ENCODE measurements around the gene FOXP1.

FOXP1 gene

GRCh38 chr3:71425491-71426071, 157.9 kb downstream of the FOXP1 start:
- no peak overlapping the region for H3K4me3 ChIP-seq (ENCODE audit: low read length)
- DNase-seq (ENCODE audit: low read depth, low spot score) = no peak

GRCh38 chr3:71423151-71423906, 160.2 kb downstream of the FOXP1 start:
- no peak for DNase-seq (ENCODE audit: low read depth, low spot score)
- H3K4me3 ChIP-seq (ENCODE audit: low read length) = no peak overlapping the region

GRCh38 chr3:71421820-71422566, 161.5 kb downstream of the FOXP1 start:
- no peak overlapping the region for H3K4me3 ChIP-seq (ENCODE audit: low read length)
- no peak for DNase-seq (ENCODE audit: low read depth, low spot score)

DNA sequence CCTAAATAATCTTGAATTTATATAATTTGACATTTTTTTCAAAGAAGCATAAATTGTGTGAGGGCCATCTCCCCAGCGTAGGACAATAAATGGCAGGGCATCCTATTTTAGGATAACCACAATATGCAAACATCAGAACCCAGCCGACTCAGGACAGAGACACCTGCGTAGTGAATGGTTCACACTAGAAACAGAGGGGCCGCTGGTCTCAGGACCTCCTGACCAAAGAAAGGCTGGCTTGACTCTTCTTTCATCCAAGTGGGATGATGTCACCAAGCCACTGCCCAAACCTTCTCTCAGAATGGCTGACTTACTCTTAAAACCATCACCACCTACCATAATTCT, 162.1 kb downstream of the FOXP1 start:
- DNase-seq (ENCODE audit: low read depth, low spot score) = no peak
- H3K4me3 ChIP-seq (ENCODE audit: low read length) = no peak overlapping the region

GRCh38 chr3:71419369-71419768, 164.2 kb downstream of the FOXP1 start:
- DNase-seq (ENCODE audit: low read depth, low spot score) = no peak
- H3K4me3 ChIP-seq (ENCODE audit: low read length) = no peak overlapping the region

GRCh38 chr3:71417791-71418190, 165.7 kb downstream of the FOXP1 start:
- no peak for DNase-seq (ENCODE audit: low read depth, low spot score)

GRCh38 chr3:71416876-71417275, 166.7 kb downstream of the FOXP1 start:
- H3K4me3 ChIP-seq (ENCODE audit: low read length) = no peak overlapping the region
- DNase-seq (ENCODE audit: low read depth, low spot score) = peak; percentile 51

More at GRCh38 chr3:71417791-71418190, 165.7 kb downstream of the FOXP1 start:
- no peak overlapping the region for H3K4me3 ChIP-seq (ENCODE audit: low read length)

DNA sequence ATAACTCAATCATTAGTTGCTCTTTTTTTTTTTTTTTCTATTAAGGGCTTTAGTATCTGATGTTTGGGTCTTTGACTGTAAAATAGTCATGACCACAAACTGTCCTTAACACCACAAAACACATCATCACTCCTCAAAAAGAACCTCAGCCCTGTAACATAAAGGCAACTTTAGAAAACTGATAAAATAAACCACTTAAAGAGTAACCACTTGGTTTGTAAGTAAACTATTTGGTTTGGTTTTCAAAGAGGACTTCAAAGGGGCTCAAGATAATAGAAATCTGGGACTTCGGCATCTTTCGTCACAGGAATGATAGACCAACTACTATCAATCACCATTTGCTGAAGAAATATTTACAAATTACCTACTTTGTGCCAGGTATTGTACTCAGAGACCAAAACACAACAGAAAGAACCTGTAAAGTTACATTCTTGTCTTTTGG, 167.8 kb downstream of the FOXP1 start:
- H3K4me3 ChIP-seq (ENCODE audit: low read length) = no peak overlapping the region
- peak; percentile 66 for DNase-seq (ENCODE audit: low read depth, low spot score)

DNA sequence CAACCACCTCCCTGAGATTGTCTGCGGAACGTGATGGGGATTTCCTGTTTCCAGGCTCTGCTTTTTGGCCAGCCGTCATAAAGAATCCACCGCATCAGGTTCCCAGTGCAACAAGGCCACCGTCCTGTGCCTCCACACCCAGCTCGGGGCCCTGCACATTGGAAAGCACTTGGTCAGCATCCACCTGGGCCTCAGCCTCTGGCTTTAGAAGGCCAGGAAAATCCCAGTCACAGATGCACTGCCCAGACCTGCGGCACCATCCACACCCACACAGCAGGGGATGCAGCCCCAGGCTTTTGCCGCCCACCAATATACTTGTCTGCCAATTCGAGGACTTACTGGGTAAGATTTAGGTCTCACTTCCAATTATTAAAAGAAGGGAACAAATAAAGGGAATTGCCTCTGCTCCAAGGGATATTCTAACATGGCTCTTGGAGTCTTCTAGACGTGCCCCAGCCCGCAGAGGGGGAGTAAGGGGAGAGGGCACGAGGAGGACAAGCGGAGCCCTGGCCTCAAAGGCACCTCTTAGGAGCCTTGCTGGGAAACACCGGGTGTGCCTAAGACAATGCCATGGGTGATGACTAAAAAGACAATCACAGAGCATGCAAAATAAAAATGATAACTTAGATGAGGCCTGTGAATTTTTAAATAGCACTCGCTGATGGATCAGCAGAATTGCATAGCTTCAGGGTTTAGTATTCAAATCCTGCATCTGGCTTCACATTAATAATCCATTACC, 169.2 kb downstream of the FOXP1 start:
- no peak overlapping the region for H3K4me3 ChIP-seq (ENCODE audit: low read length)
- DNase-seq (ENCODE audit: low read depth, low spot score) = no peak

DNA sequence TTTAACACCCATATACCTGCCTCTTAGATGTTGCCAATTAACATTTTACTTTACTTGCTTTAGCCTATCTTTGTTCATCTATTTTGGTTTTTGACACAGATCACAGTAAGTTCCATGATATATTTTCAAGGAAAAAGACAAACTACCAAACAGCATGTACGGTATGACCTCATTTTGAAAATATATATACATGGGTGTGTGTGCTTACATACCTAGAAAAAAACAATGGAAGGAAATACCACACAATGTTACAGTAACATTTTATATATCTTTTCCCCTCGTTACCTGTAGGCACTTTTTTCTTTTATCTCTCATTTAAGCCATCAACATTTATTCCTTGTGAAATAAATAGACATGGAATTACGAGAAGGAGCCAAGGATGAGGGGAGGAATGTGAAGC, 170.0 kb downstream of the FOXP1 start:
- no peak for DNase-seq (ENCODE audit: low read depth, low spot score)

GRCh38 chr3:71409352-71409751, 174.2 kb downstream of the FOXP1 start:
- no peak for DNase-seq (ENCODE audit: low read depth, low spot score)
- H3K4me3 ChIP-seq (ENCODE audit: low read length) = no peak overlapping the region

More for the DNA sequence above, 170.0 kb downstream of the FOXP1 start:
- no peak overlapping the region for H3K4me3 ChIP-seq (ENCODE audit: low read length)

DNA sequence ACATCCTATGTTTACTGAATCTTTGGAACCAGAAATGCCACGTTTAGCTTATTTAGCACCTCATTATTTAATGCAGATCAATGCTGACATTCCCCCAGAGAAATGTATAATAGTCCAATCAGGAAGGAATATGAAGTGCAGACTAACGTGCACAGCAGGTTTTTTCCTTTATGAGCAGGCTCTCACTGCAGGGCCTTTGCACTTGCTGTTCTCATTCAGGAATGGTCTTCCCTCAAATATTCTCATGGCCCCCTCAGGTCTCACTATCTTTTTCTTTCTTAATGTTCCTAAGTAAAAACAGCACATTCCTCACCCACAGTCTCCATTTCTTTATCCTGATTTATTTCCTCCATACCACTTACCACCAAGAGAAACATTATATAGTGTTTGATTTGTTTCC, 174.6 kb downstream of the FOXP1 start:
- H3K4me3 ChIP-seq (ENCODE audit: low read length) = no peak overlapping the region

DNA sequence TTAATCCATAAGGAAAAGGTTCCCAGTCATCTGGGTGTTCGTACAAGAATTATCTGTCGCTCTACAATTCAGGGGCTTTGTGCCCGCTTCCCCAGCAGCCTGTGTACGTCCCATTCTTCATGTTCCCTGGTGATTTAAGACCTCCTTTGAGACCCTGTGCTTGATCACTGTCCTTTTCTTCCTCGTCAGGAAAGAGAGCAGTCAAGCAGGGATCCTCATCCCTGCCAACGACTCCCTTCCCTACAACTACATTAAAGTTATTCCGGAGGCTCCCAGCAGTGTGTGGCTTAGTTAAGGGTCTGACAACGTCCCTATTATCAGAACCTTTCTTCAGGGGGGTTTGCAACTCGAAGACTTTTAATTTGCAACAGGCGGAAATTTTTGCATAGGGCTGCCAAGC, 175.7 kb downstream of the FOXP1 start:
- no peak for DNase-seq (ENCODE audit: low read depth, low spot score)
- H3K4me3 ChIP-seq (ENCODE audit: low read length) = no peak overlapping the region

More for the DNA sequence above, 174.6 kb downstream of the FOXP1 start:
- DNase-seq (ENCODE audit: low read depth, low spot score) = no peak

- H3K4me3 ChIP-seq (ENCODE audit: low read length) = no peak overlapping the region
- DNase-seq (ENCODE audit: low read depth, low spot score) = no peak
Observed at GRCh38 chr3:71406972-71407810, 176.3 kb downstream of the FOXP1 start.

GRCh38 chr3:71402911-71403310, 180.6 kb downstream of the FOXP1 start:
- H3K4me3 ChIP-seq (ENCODE audit: low read length) = no peak overlapping the region
- no peak for DNase-seq (ENCODE audit: low read depth, low spot score)

- no peak overlapping the region for H3K4me3 ChIP-seq (ENCODE audit: low read length)
- DNase-seq (ENCODE audit: low read depth, low spot score) = no peak
Observed at GRCh38 chr3:71402280-71402679, 181.2 kb downstream of the FOXP1 start.

DNA sequence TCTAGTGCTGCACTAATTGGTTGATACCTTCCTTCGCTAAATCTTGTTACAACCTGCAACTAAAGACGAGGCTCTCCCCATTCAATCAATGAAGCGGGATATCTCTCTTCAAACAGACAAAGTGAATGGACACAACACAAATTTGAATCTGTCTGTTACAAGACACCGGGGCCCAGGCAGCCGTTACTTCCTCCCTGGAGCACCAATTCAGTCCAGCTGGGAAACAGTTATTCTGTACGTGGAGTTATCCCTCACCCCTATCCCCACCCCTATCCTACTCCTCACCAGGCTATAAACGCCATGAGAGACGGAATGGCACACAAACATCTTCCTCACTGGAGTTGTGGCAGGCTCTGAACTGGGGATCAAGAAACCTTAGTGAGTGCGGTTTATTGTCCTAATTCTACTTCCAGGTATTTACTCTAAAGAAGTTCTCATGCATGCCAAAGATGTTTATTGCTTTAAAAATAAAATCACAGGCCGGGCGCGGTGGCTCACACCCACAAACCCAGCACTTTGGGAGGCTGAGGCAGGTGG, 181.8 kb downstream of the FOXP1 start:
- no peak for DNase-seq (ENCODE audit: low read depth, low spot score)
- no peak overlapping the region for H3K4me3 ChIP-seq (ENCODE audit: low read length)

- no peak overlapping the region for H3K4me3 ChIP-seq (ENCODE audit: low read length)
- DNase-seq (ENCODE audit: low read depth, low spot score) = no peak
Observed at GRCh38 chr3:71400986-71401451, 182.5 kb downstream of the FOXP1 start.

Data from Jurkat, Clone E6-1 (cell line).